Prostate gland (tissue), 2 donors: ENCODE results near the gene TUT7. TPM values are rescaled to one million over a fixed set of nuclear protein-coding genes. Genes with fewer than 3 reads are reported as not detected.
"Not testable (repeated sequence)": the region's sequence is repeated elsewhere in the genome, so short reads cannot be mapped to it uniquely, and the experiment has no call there.

Experiments used
- DNase-seq: peaks from one replicate; pipeline ENCODE4 v3.0.0-alpha.2; 2019; ENCODE audit warnings: low spot score
- H3K27ac ChIP-seq, 2 donors: fragments of 200-600 bp; sonication (generic); 2 replicates each; pipeline ENCODE4 v1.5.1; 2017 to 2019
- H3K27me3 ChIP-seq: fragments of 200-600 bp; sonication (generic); replicated peaks from 2 replicates; pipeline ENCODE4 v1.5.1; 2019; ENCODE audit not compliant: insufficient read depth
- H3K36me3 ChIP-seq, 2 donors: fragments of 200-600 bp; sonication (generic); 1 replicate in 1 of 2; 2 replicates in 1 of 2; pipeline versions ENCODE4 v1.5.1 to v1.8.1; 2017 to 2019
- H3K4me1 ChIP-seq: fragments of 200-600 bp; sonication (generic); replicated peaks from 2 replicates; pipeline ENCODE4 v1.5.1; 2019
- H3K4me3 ChIP-seq, 2 donors: fragments of 200-600 bp; sonication (generic); 2 replicates each; pipeline ENCODE4 v1.5.1; 2017 to 2019
- H3K9me3 ChIP-seq: fragments of 200-600 bp; sonication (generic); 2 replicates; pipeline ENCODE4 v1.5.1; 2017
- POLR2A ChIP-seq: fragments of 450-650 bp; IDR thresholded peaks from one replicate; pipeline ENCODE4 v1.6.1; 2016; ENCODE audit warnings: antibody characterized with exemption, mild to moderate bottlenecking
- POLR2AphosphoS5 ChIP-seq: sonication (generic); formaldehyde crosslinking; IDR thresholded peaks from one replicate; pipeline ENCODE4 v1.6.1; 2017; ENCODE audit warnings: antibody characterized with exemption
- WGBS: methylation state at CpG from one replicate; pipeline ENCODE4 v1.1.5; 2018; 5-methylcytosine and 5-hydroxymethylcytosine counted together
- intact Hi-C: fragments of 100-400 bp; cut with DNase I; formaldehyde crosslinking; loops from one replicate; pipeline ENCODE4 v1.14.2; 2022
- total RNA-seq, 2 donors: library from RNA; depleted of rRNA; stranded (reverse); fragments of >200 nt; gene quantifications; one replicate each; pipeline ENCODE4 v1.1.0, GENCODE V29; 2016
- TF ChIP-seq, protein P1 (sequence below), 4 experiments: fragments of 200-600 bp in 2 of 4; fragments of 450-650 bp in 2 of 4; sonication (generic) in 2 of 4; IDR thresholded peaks; 1 replicate in 3 of 4; 2 replicates in 1 of 4; pipeline ENCODE4 v1.5.1; 2016 to 2019; ENCODE audit warnings: antibody characterized with exemption in 4 of 4, mild to moderate bottlenecking in 2 of 4, moderate library complexity in 2 of 4

The TUT7 gene
- 100 to 1,000 TPM in 1 of 2 donors, 10 to 100 TPM in 1; 44.0 to 112 TPM for total RNA-seq

GRCh38 chr9:86354011-86354817 lies at the start of gene TUT7:
Gene TUT7 (minus strand): TSS chr9:86354410. CDS start chr9:86353199, 1,211 bp downstream.
- no peaks in the 10 kb centered on the region for H3K36me3 ChIP-seq
- H3K9me3 ChIP-seq = no peaks in the 10 kb centered on the region
- TF ChIP-seq, protein P1, sequence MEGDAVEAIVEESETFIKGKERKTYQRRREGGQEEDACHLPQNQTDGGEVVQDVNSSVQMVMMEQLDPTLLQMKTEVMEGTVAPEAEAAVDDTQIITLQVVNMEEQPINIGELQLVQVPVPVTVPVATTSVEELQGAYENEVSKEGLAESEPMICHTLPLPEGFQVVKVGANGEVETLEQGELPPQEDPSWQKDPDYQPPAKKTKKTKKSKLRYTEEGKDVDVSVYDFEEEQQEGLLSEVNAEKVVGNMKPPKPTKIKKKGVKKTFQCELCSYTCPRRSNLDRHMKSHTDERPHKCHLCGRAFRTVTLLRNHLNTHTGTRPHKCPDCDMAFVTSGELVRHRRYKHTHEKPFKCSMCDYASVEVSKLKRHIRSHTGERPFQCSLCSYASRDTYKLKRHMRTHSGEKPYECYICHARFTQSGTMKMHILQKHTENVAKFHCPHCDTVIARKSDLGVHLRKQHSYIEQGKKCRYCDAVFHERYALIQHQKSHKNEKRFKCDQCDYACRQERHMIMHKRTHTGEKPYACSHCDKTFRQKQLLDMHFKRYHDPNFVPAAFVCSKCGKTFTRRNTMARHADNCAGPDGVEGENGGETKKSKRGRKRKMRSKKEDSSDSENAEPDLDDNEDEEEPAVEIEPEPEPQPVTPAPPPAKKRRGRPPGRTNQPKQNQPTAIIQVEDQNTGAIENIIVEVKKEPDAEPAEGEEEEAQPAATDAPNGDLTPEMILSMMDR (IDR thresholded peaks at IDR 0.05) = peak in 1 of 4 experiments; percentile 12
- TF ChIP-seq POLR2AphosphoS5 (peak; percentile 85), POLR2A (peak; percentile 83)
- peak within 1 kb of the TSS; percentile 93 to 97 for H3K27ac ChIP-seq
- peak within 1 kb of the TSS; percentile 85 to 93 for H3K4me3 ChIP-seq
- WGBS = under 1% methylated on average over 66 of the region's 79 CpGs
- peak; percentile 95 for DNase-seq
- intact Hi-C loops = loop anchor here (5.0 kb wide), 1 partner anchor 72 kb away; the partner anchor contains the start of gene ISCA1
- H3K27me3 ChIP-seq = no peaks in the 10 kb centered on the region
- no peaks in the 10 kb centered on the region for H3K4me1 ChIP-seq

DNA sequence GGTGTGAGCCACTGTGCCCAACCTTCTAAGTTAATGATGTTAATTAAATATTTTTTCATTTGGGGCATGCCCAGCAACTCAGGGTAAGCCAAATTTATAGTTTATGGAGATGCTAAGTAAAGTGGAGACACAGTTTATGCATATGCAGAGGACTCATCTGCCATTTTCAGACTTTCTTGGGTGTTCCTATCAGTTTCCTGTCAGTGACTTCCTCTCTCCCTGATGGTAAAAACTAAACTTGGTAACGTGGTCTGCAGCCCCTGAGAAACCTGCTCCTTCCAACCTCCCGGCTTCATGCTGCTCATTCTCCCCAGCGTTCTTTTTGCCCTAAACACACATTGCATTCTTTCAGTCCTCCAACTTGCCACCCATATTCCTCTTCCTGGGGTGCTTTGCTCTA lies 48.4 kb upstream of the TUT7 start:
- WGBS = 69% methylated on average over 3 of the region's 3 CpGs
- Histone ChIP-seq H3K36me3 (no peaks in the 10 kb centered on the region), H3K4me3 (no peak overlapping the region), H3K9me3 (no peaks in the 10 kb centered on the region), H3K27me3 (no peaks in the 10 kb centered on the region), H3K27ac (no peak overlapping the region), H3K4me1 (peaks cover 22% of the 10 kb centered on the region)
- intact Hi-C loops = no loop called here
- no peak for DNase-seq
- TF ChIP-seq, protein P1 (IDR thresholded peaks at IDR 0.05) = no peak
- no peak for TF ChIP-seq POLR2AphosphoS5
- no peak for TF ChIP-seq POLR2A

DNA sequence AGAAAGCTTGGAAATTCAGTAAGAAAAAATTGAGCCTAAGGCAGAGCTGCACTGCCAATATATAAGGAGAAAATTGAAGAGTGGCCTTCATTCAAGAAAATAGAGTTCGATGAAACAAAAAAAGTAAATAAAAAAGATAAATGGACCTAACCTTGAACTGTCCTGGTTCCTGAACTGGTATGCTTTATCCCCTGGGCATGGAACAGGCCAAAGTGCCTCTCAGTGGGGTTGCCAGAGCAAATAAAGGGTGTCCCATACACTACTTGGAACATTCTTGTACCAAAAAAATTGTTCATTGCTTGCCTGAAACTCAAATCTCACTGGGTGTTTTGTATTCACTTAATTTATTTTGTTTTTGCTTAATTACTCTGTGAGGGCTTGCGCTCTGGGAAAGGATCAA lies 42.2 kb upstream of the TUT7 start:
- intact Hi-C loops = no loop called here
- 79% methylated on average over 2 of the region's 2 CpGs for WGBS
- TF ChIP-seq POLR2AphosphoS5 (no peak), POLR2A (no peak)
- TF ChIP-seq, protein P1 (IDR thresholded peaks at IDR 0.05) = no peak
- Histone ChIP-seq H3K4me3 (no peak overlapping the region), H3K36me3 (no peaks in the 10 kb centered on the region), H3K27ac (no peak overlapping the region), H3K9me3 (no peaks in the 10 kb centered on the region), H3K4me1 (no peaks in the 10 kb centered on the region), H3K27me3 (no peaks in the 10 kb centered on the region)
- no peak for DNase-seq

- H3K4me3 ChIP-seq, H3K36me3 ChIP-seq, H3K27ac ChIP-seq, intact Hi-C loops, H3K4me1 ChIP-seq, H3K9me3 ChIP-seq, H3K27me3 ChIP-seq, DNase-seq: not testable (repeated sequence)
- WGBS = 83% methylated on average over 4 of the region's 4 CpGs
These were observed 36.0 kb upstream of the TUT7 start for GRCh38 chr9:86390184-86390583.

DNA sequence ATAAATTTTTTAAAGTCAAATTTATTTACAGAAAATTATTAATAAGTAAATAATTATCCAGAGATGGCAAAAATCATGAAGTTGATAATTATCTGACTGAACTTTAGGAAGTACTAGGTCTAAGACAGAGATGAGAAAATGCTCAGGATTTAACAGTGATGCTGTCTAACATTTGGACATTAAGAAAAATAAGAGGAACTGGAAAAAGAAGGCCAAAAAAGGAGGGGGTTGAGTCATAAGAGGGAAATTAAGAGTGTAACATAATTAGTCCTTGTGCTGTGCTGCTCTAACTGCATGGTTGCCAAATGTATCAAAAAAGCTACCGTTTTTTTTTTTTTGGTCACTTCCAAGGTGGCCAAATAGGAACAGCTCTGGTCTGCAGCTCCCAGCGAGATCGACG lies 35.4 kb upstream of the TUT7 start:
- Histone ChIP-seq H3K4me3 (no peak overlapping the region), H3K27ac (no peak overlapping the region), H3K9me3 (no peaks in the 10 kb centered on the region), H3K27me3 (no peaks in the 10 kb centered on the region), H3K36me3 (no peaks in the 10 kb centered on the region), H3K4me1 (no peaks in the 10 kb centered on the region)
- DNase-seq = no peak
- TF ChIP-seq POLR2AphosphoS5 (no peak), POLR2A (no peak)
- TF ChIP-seq, protein P1 (IDR thresholded peaks at IDR 0.05) = no peak
- 92% methylated on average over 4 of the region's 4 CpGs for WGBS
- intact Hi-C loops = no loop called here
